Panc1 (cell line): ENCODE results near the gene PLXNA2. TPM values are rescaled to one million over a fixed set of nuclear protein-coding genes. Genes with fewer than 3 reads are reported as not detected.

Source experiments
- ATAC-seq: fragments of 200-7000 bp; cut with Tn5 transposase; 2 replicates; pipeline ENCODE4 v1.9.1; 2020; ENCODE audit warnings: mild to moderate bottlenecking, moderate library complexity
- BruUV-seq: library from RNA; stranded (reverse); fragments of 400-500 nt; replicated peaks from 2 replicates; lab custom pipeline; 2021; lab: Mats Ljungman, UMichigan
- CTCF ChIA-PET: fragments of 300-600 bp; sonication (Branson Sonifier 250); formaldehyde crosslinking; loops from one replicate; lab custom pipeline; 2022; ENCODE audit warnings: antibody characterized with exemption; lab: Charles Lee
- POLR2A ChIA-PET: fragments of 300-600 bp; sonication (Branson Sonifier 250); formaldehyde crosslinking; loops from one replicate; lab custom pipeline; 2022; ENCODE audit warnings: antibody characterized with exemption; lab: Charles Lee
- DNase-seq: peaks from one replicate; pipeline ENCODE4 v3.0.0-alpha.2; 2010; ENCODE audit warnings: low read depth, low spot score
- H3K27ac ChIP-seq: 2 replicates; pipeline ENCODE4 v1.5.1; 2011; ENCODE audit warnings: mild to moderate bottlenecking, low read length, inconsistent platforms
- H3K27me3 ChIP-seq: fragments of 200-500 bp; sonication (Bioruptor generic); 2 replicates; pipeline ENCODE4 v1.6.0; 2014; ENCODE audit warnings: low read length, inconsistent platforms; ENCODE audit not compliant: control insufficient read depth, insufficient read depth
- H3K36me3 ChIP-seq: fragments of 200-500 bp; sonication (Bioruptor generic); 2 replicates; pipeline ENCODE4 v1.5.1; 2014; ENCODE audit warnings: inconsistent platforms, mild to moderate bottlenecking, low read length, moderate library complexity; ENCODE audit not compliant: control insufficient read depth, insufficient read depth
- H3K4me1 ChIP-seq: 2 replicates; pipeline ENCODE4 v1.5.1; 2011; ENCODE audit warnings: inconsistent platforms, mild to moderate bottlenecking, low read length, moderate library complexity; ENCODE audit not compliant: control insufficient read depth, insufficient read depth
- H3K4me3 ChIP-seq, 2 experiments: 2 replicates each; pipeline ENCODE4 v1.5.1; 2011 to 2012; ENCODE audit warnings: low read depth in 2 of 2, low read length in 2 of 2, mild to moderate bottlenecking in 2 of 2, inconsistent platforms in 1 of 2, moderate library complexity in 1 of 2
- H3K9me3 ChIP-seq: fragments of 200-500 bp; sonication (Bioruptor generic); 2 replicates; pipeline ENCODE4 v1.5.1; 2014; ENCODE audit warnings: low read depth, mild to moderate bottlenecking, inconsistent platforms, low read length, moderate library complexity; ENCODE audit not compliant: control insufficient read depth, insufficient read depth
- POLR2AphosphoS5 ChIP-seq: IDR thresholded peaks from 2 replicates; pipeline ENCODE4 v1.6.1; 2012; ENCODE audit warnings: mild to moderate bottlenecking, low read depth, low read length, moderate library complexity
- REST ChIP-seq, 2 experiments: IDR thresholded peaks; 2 replicates each; pipeline ENCODE4 v1.6.1; 2011 to 2012; ENCODE audit warnings: low read depth in 2 of 2, control low read depth in 1 of 2, low read length in 1 of 2, mild to moderate bottlenecking in 1 of 2, moderate library complexity in 1 of 2; ENCODE audit not compliant: insufficient read depth in 1 of 2
- SIN3A ChIP-seq: IDR thresholded peaks from 2 replicates; pipeline ENCODE4 v1.6.1; 2012; ENCODE audit warnings: low read depth, mild to moderate bottlenecking, low read length, moderate library complexity, borderline replicate concordance; ENCODE audit not compliant: insufficient read depth
- TCF7L2 ChIP-seq: IDR thresholded peaks from 2 replicates; pipeline ENCODE4 v1.6.1; 2011; ENCODE audit warnings: mild to moderate bottlenecking, low read depth, low read length, inconsistent platforms
- in situ Hi-C: cut with HindIII; loops from 2 replicates; pipeline ENCODE4 v1.10.0; 2016; ENCODE audit warnings: low sequenced_read_pairs, low pct_unique_long_range_greater_than_20kb
- intact Hi-C: fragments of 100-400 bp; cut with micrococcal nuclease; formaldehyde crosslinking; loops from one replicate; pipeline ENCODE4 v1.10.0; 2022; ENCODE audit not compliant: unreplicated experiment
- total RNA-seq: library from RNA; stranded (reverse); gene quantifications from one replicate; pipeline ENCODE4 v1.2.1, GENCODE V29; 2021; ENCODE audit not compliant: unreplicated experiment
- TF ChIP-seq, protein P1 (sequence below): fragments of 450-650 bp; IDR thresholded peaks from 2 replicates; pipeline ENCODE4 v1.5.1; 2017; ENCODE audit warnings: mild to moderate bottlenecking

Gene PLXNA2
- total RNA-seq, 1 experiment from 2014 or later, result 0.98 TPM

GRCh38 chr1:208270651-208271141 lies 26.5 kb upstream of the PLXNA2 start:
- no peak for TF ChIP-seq REST (IDR thresholded peaks at IDR 0.05; ENCODE audit: insufficient read depth in 1 of 2, low read depth in 2 of 2, low read length in 1 of 2)
- TF ChIP-seq, protein P1, sequence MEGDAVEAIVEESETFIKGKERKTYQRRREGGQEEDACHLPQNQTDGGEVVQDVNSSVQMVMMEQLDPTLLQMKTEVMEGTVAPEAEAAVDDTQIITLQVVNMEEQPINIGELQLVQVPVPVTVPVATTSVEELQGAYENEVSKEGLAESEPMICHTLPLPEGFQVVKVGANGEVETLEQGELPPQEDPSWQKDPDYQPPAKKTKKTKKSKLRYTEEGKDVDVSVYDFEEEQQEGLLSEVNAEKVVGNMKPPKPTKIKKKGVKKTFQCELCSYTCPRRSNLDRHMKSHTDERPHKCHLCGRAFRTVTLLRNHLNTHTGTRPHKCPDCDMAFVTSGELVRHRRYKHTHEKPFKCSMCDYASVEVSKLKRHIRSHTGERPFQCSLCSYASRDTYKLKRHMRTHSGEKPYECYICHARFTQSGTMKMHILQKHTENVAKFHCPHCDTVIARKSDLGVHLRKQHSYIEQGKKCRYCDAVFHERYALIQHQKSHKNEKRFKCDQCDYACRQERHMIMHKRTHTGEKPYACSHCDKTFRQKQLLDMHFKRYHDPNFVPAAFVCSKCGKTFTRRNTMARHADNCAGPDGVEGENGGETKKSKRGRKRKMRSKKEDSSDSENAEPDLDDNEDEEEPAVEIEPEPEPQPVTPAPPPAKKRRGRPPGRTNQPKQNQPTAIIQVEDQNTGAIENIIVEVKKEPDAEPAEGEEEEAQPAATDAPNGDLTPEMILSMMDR, result no peak
- no peak for TF ChIP-seq SIN3A
- no peak for TF ChIP-seq TCF7L2
- no peak for TF ChIP-seq POLR2AphosphoS5
- POLR2A ChIA-PET, result no interaction called here
- Histone ChIP-seq H3K27ac (no peak overlapping the region), H3K4me1 (no peaks in the 10 kb centered on the region), H3K4me3 (no peak overlapping the region), H3K27me3 (peaks cover 9% of the 10 kb centered on the region), H3K9me3 (no peaks in the 10 kb centered on the region), H3K36me3 (no peaks in the 10 kb centered on the region)
- no TSS peak for BruUV-seq
- in situ Hi-C loops (no loop called here), intact Hi-C loops (no loop called here)
- ATAC-seq, result no peak
- DNase-seq, result no peak
- CTCF ChIA-PET, result no interaction called here

- H3K27ac ChIP-seq, result no peak overlapping the region
- no peak overlapping the region for H3K4me3 ChIP-seq
- no peaks in the 10 kb centered on the region for H3K36me3 ChIP-seq
- no TSS peak for BruUV-seq
- TF ChIP-seq REST (IDR thresholded peaks at IDR 0.05; ENCODE audit: insufficient read depth in 1 of 2, low read depth in 2 of 2, low read length in 1 of 2) (no peak), SIN3A (no peak), TCF7L2 (no peak), POLR2AphosphoS5 (no peak)
- TF ChIP-seq, protein P1, result no peak
- ATAC-seq, result no peak
- H3K27me3 ChIP-seq, result peaks cover 7% of the 10 kb centered on the region
- POLR2A ChIA-PET, result no interaction called here
- H3K9me3 ChIP-seq, result no peaks in the 10 kb centered on the region
- intact Hi-C loops, result no loop called here
- no peaks in the 10 kb centered on the region for H3K4me1 ChIP-seq
- DNase-seq, result no peak
- in situ Hi-C loops, result no loop called here
- CTCF ChIA-PET, result no interaction called here
Measured at GRCh38 chr1:208269338-208269666, 25.1 kb upstream of the PLXNA2 start.
